Smooth muscle cell (in vitro differentiated cells): ENCODE measurements around the gene ADAM12. TPM values are rescaled to one million over a fixed set of nuclear protein-coding genes. Genes with fewer than 3 reads are reported as not detected.
A peak's percentile ranks its signal among the peaks of the same experiment; 100 is the strongest.

ENCODE experiments used
- DNase-seq: peaks from one replicate; lab custom pipeline; 2025; ENCODE audit not compliant: unreplicated experiment; lab: John Stamatoyannopoulos, UW
- H2AFZ ChIP-seq: fragments of 200-600 bp; sonication (generic); 2 replicates; pipeline ENCODE4 v1.6.0; 2016; ENCODE audit warnings: antibody characterized with exemption, low read depth, mild to moderate bottlenecking
- H3F3A ChIP-seq: fragments of 200-600 bp; sonication (generic); 2 replicates; pipeline ENCODE4 v1.6.0; 2017; ENCODE audit warnings: antibody characterized with exemption, low read depth
- H3K27ac ChIP-seq: fragments of 200-600 bp; sonication (generic); 2 replicates; pipeline ENCODE4 v1.5.1; 2016; ENCODE audit warnings: low read depth, mild to moderate bottlenecking
- H3K27me3 ChIP-seq: fragments of 200-600 bp; sonication (generic); 2 replicates; pipeline ENCODE4 v1.6.1; 2016; ENCODE audit warnings: low read depth, mild to moderate bottlenecking
- H3K36me3 ChIP-seq: fragments of 200-600 bp; sonication (generic); 2 replicates; pipeline ENCODE4 v1.5.1; 2016; ENCODE audit warnings: low read depth
- H3K4me1 ChIP-seq: fragments of 200-600 bp; sonication (generic); 2 replicates; pipeline ENCODE4 v1.5.1; 2016; ENCODE audit warnings: low read depth
- H3K4me2 ChIP-seq: fragments of 200-600 bp; sonication (generic); 2 replicates; pipeline ENCODE4 v1.6.0; 2016; ENCODE audit warnings: mild to moderate bottlenecking
- H3K4me3 ChIP-seq: fragments of 200-600 bp; sonication (generic); 2 replicates; pipeline ENCODE4 v1.5.1; 2016; ENCODE audit warnings: mild to moderate bottlenecking
- H3K79me2 ChIP-seq: fragments of 200-600 bp; sonication (generic); 2 replicates; pipeline ENCODE4 v1.6.0; 2016; ENCODE audit warnings: low read depth, mild to moderate bottlenecking
- H3K9ac ChIP-seq: fragments of 200-600 bp; sonication (generic); 2 replicates; pipeline ENCODE4 v1.6.0; 2016; ENCODE audit warnings: low read depth
- H3K9me3 ChIP-seq: fragments of 200-600 bp; sonication (generic); replicated peaks from 2 replicates; pipeline ENCODE4 v1.5.1; 2016; ENCODE audit warnings: low read depth
- H4K20me1 ChIP-seq: fragments of 200-600 bp; sonication (generic); 2 replicates; pipeline ENCODE4 v1.6.0; 2016; ENCODE audit warnings: low read depth
- CTCF ChIP-seq: fragments of 200-600 bp; sonication (generic); IDR thresholded peaks from 2 replicates; pipeline ENCODE4 v1.5.1; 2017; ENCODE audit warnings: borderline replicate concordance, mild to moderate bottlenecking, antibody characterized with exemption; ENCODE audit not compliant: insufficient read depth, poor library complexity, severe bottlenecking
- WGBS: methylation state at CpG from one replicate; pipeline ENCODE4 v1.1.7; 2016; ENCODE audit warnings: low lambda C conversion rate; 5-methylcytosine and 5-hydroxymethylcytosine counted together
- polyA plus RNA-seq: library from polyadenylated mRNA; unstranded; fragments of >200 nt; fragmentation: Nextera tagmentation; extraction: Ambion mirVana; gene quantifications from 2 replicates; pipeline ENCODE4 v1.2.1, GENCODE V29; 2016
- total RNA-seq: library from RNA; depleted of rRNA; stranded (reverse); fragments of >200 nt; gene quantifications from 2 replicates; pipeline ENCODE4 v1.2.3, GENCODE V29; 2014

Gene ADAM12
- total and polyA plus RNA-seq, 2 experiments from 2014 or later = 40.0 to 54.3 TPM

- H3K4me3 ChIP-seq = no peak overlapping the region
- H3F3A ChIP-seq = peaks cover 12% of the 10 kb centered on the region
- peaks cover 58% of the 10 kb centered on the region for H3K4me1 ChIP-seq
- H3K4me2 ChIP-seq = no peak overlapping the region
- TF ChIP-seq CTCF = no peak
- H3K9me3 ChIP-seq = no peaks in the 10 kb centered on the region
- H3K27me3 ChIP-seq = no peaks in the 10 kb centered on the region
- H3K36me3 ChIP-seq = peaks cover 19% of the 10 kb centered on the region
- H3K79me2 ChIP-seq = no peaks in the 10 kb centered on the region
- H2AFZ ChIP-seq = no peak overlapping the region
- DNase-seq = no peak
- H3K9ac ChIP-seq = no peak overlapping the region
- no peaks in the 10 kb centered on the region for H4K20me1 ChIP-seq
- WGBS = 38% methylated on average over 2 of the region's 2 CpGs
- H3K27ac ChIP-seq = peak overlapping the region; percentile 16
These were observed 234.3 kb downstream of the ADAM12 start for GRCh38 chr10:126153711-126154628.

- H3K27ac ChIP-seq = peak overlapping the region; percentile 92
- no peak overlapping the region for H2AFZ ChIP-seq
- H3K36me3 ChIP-seq = peaks cover 13% of the 10 kb centered on the region
- peak overlapping the region; percentile 70 for H3K4me2 ChIP-seq
- no peaks in the 10 kb centered on the region for H3K27me3 ChIP-seq
- DNase-seq = no peak
- H4K20me1 ChIP-seq = no peaks in the 10 kb centered on the region
- H3F3A ChIP-seq = peaks cover 37% of the 10 kb centered on the region
- H3K9me3 ChIP-seq = no peaks in the 10 kb centered on the region
- 23% methylated on average over 7 of the region's 7 CpGs for WGBS
- H3K79me2 ChIP-seq = no peaks in the 10 kb centered on the region
- TF ChIP-seq CTCF = no peak
- peak overlapping the region; percentile 49 for H3K9ac ChIP-seq
- H3K4me1 ChIP-seq = peaks cover 40% of the 10 kb centered on the region
- no peak overlapping the region for H3K4me3 ChIP-seq
These were observed 240.2 kb downstream of the ADAM12 start for GRCh38 chr10:126147866-126148587.

DNA sequence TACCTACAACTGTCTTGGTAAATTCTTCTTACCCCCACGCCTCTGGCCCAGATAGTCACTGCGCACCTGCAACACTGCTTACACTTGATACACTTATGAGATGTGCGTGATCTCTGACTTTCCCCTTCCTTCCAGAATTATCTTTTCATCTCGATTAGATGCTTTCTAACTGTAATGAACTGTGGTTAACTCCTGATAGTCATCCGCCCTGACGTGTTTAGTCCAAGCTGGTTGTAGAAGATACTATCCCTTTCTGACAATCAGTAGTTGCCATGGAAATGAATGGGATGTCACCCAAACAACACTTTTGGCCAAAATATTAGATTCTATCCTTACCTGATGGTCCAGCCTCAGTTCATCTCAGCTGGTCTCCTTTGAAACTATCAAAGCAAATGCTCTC is 241.5 kb downstream of the ADAM12 start:
- no peaks in the 10 kb centered on the region for H3K79me2 ChIP-seq

More for the DNA sequence above, 241.5 kb downstream of the ADAM12 start:
- H3K36me3 ChIP-seq = peaks cover 6% of the 10 kb centered on the region
- H4K20me1 ChIP-seq = no peaks in the 10 kb centered on the region
- no peak overlapping the region for H3K9ac ChIP-seq
- no peak for DNase-seq
- H3K4me1 ChIP-seq = peaks cover 29% of the 10 kb centered on the region
- peak overlapping the region; percentile 92 for H3K27ac ChIP-seq
- H3K27me3 ChIP-seq = no peaks in the 10 kb centered on the region
- H3K9me3 ChIP-seq = no peaks in the 10 kb centered on the region
- no peak overlapping the region for H3K4me2 ChIP-seq
- 95% methylated on average over 6 of the region's 6 CpGs for WGBS
- no peak overlapping the region for H3K4me3 ChIP-seq
- no peak for TF ChIP-seq CTCF
- peaks cover 43% of the 10 kb centered on the region for H3F3A ChIP-seq
- no peak overlapping the region for H2AFZ ChIP-seq
